HL-60 (cell line): ENCODE results near the gene TMEM130.
A peak's percentile ranks its signal among the peaks of the same experiment; 100 is the strongest.

ENCODE experiments used
- DNase-seq, 2 experiments: peaks; one replicate each; pipeline ENCODE4 v3.0.0-alpha.2; 2010 to 2020; ENCODE audit warnings: low read depth in 1 of 2, low spot score in 1 of 2
- H3K27ac ChIP-seq: fragments of 250-450 bp; sonication (Bioruptor Pico); replicated peaks from 2 replicates; pipeline ENCODE4 v1.5.1; 2020; ENCODE audit warnings: mild to moderate bottlenecking, moderate library complexity
- H3K27me3 ChIP-seq: fragments of 250-450 bp; sonication (Bioruptor Pico); 2 replicates; pipeline ENCODE4 v1.5.1; 2021; ENCODE audit warnings: mild to moderate bottlenecking, moderate library complexity; ENCODE audit not compliant: insufficient read depth, poor library complexity, severe bottlenecking
- H3K4me3 ChIP-seq: replicated peaks from 2 replicates; pipeline ENCODE4 v1.5.1; 2011; ENCODE audit warnings: mild to moderate bottlenecking, control low read depth, low read length; ENCODE audit not compliant: insufficient read depth
- GABPA ChIP-seq: IDR thresholded peaks from 2 replicates; pipeline ENCODE4 v1.6.1; 2012; ENCODE audit warnings: low read depth
- POLR2AphosphoS5 ChIP-seq: IDR thresholded peaks from 2 replicates; pipeline ENCODE4 v1.6.1; 2012; ENCODE audit warnings: low read depth
- SPI1 ChIP-seq: IDR thresholded peaks from 2 replicates; pipeline ENCODE4 v1.6.1; 2012; ENCODE audit warnings: low read depth, mild to moderate bottlenecking, borderline replicate concordance
- TF ChIP-seq, protein P1 (sequence below): IDR thresholded peaks from one replicate; pipeline ENCODE4 v1.5.1; 2011; ENCODE audit warnings: low read length, control low read depth, inconsistent platforms; ENCODE audit not compliant: insufficient read depth
- TF ChIP-seq, protein P2 (sequence below): IDR thresholded peaks from 2 replicates; pipeline ENCODE4 v1.6.1; 2012; ENCODE audit warnings: low read depth; ENCODE audit not compliant: insufficient replicate concordance

TMEM130 gene

DNA sequence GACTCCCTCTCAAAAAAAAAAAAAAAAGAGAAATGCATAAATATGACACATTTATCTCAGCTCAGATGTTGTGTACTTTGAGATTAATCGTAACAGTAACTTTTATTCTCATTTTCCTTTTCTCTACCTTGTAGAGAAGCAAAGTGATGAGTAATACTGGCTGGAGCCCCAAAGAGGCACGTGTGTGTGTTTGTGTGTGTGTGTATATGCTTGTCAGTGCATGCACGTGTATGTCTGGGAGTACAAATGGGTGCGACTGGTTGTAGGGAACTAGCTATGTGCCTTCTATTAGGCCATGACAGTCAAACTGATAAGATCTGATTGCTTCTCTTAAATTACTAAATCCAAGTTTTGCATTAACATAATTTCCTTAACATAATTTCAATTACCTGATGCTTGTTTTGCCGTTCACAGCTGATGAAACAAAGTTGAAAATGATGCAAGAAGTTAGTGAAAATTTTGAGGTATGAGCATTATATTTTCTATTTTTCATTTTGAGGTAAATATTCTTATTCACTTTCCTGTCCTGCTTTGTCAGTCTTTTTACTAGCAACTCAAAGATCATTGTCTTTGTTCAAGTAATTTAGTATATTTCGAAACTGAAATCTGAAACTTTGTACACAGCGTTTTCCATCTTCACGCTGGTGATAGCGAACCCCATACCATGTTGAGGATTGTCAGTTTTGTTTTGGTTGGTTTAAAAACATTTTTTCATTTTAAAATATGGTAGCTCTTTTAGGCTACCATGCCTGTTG lies 11.9 kb upstream of the TMEM130 start:
- DNase-seq: no peak
- Histone ChIP-seq H3K27ac (no peak overlapping the region), H3K4me3 (no peak overlapping the region), H3K27me3 (no peaks in the 10 kb centered on the region)
- TF ChIP-seq, protein P1, sequence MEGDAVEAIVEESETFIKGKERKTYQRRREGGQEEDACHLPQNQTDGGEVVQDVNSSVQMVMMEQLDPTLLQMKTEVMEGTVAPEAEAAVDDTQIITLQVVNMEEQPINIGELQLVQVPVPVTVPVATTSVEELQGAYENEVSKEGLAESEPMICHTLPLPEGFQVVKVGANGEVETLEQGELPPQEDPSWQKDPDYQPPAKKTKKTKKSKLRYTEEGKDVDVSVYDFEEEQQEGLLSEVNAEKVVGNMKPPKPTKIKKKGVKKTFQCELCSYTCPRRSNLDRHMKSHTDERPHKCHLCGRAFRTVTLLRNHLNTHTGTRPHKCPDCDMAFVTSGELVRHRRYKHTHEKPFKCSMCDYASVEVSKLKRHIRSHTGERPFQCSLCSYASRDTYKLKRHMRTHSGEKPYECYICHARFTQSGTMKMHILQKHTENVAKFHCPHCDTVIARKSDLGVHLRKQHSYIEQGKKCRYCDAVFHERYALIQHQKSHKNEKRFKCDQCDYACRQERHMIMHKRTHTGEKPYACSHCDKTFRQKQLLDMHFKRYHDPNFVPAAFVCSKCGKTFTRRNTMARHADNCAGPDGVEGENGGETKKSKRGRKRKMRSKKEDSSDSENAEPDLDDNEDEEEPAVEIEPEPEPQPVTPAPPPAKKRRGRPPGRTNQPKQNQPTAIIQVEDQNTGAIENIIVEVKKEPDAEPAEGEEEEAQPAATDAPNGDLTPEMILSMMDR: no peak
- TF ChIP-seq, protein P2, sequence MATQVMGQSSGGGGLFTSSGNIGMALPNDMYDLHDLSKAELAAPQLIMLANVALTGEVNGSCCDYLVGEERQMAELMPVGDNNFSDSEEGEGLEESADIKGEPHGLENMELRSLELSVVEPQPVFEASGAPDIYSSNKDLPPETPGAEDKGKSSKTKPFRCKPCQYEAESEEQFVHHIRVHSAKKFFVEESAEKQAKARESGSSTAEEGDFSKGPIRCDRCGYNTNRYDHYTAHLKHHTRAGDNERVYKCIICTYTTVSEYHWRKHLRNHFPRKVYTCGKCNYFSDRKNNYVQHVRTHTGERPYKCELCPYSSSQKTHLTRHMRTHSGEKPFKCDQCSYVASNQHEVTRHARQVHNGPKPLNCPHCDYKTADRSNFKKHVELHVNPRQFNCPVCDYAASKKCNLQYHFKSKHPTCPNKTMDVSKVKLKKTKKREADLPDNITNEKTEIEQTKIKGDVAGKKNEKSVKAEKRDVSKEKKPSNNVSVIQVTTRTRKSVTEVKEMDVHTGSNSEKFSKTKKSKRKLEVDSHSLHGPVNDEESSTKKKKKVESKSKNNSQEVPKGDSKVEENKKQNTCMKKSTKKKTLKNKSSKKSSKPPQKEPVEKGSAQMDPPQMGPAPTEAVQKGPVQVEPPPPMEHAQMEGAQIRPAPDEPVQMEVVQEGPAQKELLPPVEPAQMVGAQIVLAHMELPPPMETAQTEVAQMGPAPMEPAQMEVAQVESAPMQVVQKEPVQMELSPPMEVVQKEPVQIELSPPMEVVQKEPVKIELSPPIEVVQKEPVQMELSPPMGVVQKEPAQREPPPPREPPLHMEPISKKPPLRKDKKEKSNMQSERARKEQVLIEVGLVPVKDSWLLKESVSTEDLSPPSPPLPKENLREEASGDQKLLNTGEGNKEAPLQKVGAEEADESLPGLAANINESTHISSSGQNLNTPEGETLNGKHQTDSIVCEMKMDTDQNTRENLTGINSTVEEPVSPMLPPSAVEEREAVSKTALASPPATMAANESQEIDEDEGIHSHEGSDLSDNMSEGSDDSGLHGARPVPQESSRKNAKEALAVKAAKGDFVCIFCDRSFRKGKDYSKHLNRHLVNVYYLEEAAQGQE: no peak
- TF ChIP-seq SPI1: no peak
- TF ChIP-seq POLR2AphosphoS5: no peak
- no peak for TF ChIP-seq GABPA

DNA sequence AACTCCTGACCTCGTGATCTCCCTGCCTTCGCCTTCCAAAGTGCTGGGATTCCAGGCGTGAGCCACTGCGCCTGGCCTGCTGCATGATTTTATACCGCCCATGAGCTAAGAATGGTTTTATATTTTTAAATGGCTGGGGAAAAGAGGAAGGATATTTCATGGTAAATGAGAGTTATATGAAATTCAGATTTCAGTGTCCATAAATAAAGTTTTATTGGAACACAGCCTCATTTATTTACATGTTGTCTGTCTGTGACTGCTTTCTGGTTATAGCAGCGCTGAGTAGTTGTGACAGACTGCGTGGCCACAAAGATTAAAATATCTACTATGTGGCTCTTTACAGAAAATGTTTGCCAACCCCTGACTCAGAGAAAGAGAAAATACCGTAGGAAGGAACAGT lies 10.7 kb upstream of the TMEM130 start:
- no peak overlapping the region for H3K27ac ChIP-seq
- no peaks in the 10 kb centered on the region for H3K27me3 ChIP-seq
- no peak overlapping the region for H3K4me3 ChIP-seq
- TF ChIP-seq GABPA (no peak), SPI1 (no peak), POLR2AphosphoS5 (no peak)
- DNase-seq: no peak

DNA sequence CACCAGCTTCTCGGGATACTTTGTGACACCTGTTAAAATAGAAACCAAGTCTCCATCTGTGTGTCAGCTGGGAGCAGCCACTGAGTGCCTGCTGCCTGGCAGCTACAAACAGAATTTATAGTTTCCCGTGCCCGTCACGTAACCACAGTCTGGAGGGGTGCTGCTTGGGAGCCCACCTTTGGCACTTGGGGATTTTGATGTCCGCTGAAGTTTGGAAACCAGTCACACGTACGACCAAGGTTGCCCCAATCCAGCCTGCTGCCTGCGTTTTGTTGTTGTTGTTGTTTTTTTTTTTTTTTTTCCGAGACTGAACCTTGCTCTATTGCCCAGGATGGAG lies 10.1 kb upstream of the TMEM130 start:
- H3K27me3 ChIP-seq: no peaks in the 10 kb centered on the region
- no peak for DNase-seq
- H3K27ac ChIP-seq: peak overlapping the region; percentile 96
- H3K4me3 ChIP-seq: peak overlapping the region; percentile 97
- TF ChIP-seq POLR2AphosphoS5 (no peak), GABPA (no peak)
- TF ChIP-seq, protein P2: no peak

DNA sequence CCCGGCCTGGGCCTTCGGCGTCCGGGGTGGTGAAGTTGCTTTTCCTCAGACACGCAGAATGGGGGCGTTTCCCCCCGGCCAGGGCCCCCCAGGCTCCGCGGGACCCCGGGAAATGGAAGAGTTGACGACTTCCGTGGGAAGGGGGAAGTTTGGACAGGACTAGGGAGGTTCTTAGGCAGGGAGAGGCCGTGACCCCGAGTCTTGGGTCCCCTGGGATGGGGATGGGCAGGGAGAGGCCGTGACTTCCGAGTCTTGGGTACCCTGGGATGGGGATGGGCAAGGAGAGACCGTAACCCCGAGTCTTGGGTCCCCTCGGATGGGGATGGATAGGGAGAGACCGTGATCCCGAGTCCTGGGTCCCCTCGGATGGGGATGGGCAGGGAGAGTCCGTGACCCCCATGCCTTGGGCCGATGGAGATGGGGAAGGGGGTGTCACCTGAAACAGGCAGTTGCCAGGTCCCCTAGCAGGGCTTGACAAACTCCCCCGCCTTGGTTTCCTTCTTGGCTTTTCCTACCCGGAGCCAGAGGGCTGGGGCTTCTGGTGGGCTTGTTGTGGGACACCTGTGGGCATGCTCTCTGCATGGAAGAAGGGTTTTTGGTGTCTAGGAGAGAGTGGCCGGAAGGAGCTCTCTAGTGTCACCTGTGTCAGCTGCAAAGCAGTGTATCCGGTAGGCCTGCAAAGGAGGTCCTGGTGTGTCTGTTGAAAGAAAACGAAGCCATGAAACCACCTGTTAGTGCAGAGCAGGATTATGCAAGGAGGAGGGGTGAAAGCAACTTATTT lies 9.6 kb upstream of the TMEM130 start:
- peak; percentile 69 to 76 for DNase-seq
- Histone ChIP-seq H3K27me3 (no peaks in the 10 kb centered on the region), H3K4me3 (peak overlapping the region; percentile 97), H3K27ac (peak overlapping the region; percentile 96)
- no peak for TF ChIP-seq POLR2AphosphoS5
- TF ChIP-seq, protein P2: peak; percentile 1
- peak; percentile 79 for TF ChIP-seq GABPA
- TF ChIP-seq, protein P1: peak; percentile 13
